ENCODE results near the gene PAK4.
"Not testable (repeated sequence)": the region's sequence is repeated elsewhere in the genome, so short reads cannot be mapped to it uniquely, and the experiment has no call there.

The PAK4 gene

DNA sequence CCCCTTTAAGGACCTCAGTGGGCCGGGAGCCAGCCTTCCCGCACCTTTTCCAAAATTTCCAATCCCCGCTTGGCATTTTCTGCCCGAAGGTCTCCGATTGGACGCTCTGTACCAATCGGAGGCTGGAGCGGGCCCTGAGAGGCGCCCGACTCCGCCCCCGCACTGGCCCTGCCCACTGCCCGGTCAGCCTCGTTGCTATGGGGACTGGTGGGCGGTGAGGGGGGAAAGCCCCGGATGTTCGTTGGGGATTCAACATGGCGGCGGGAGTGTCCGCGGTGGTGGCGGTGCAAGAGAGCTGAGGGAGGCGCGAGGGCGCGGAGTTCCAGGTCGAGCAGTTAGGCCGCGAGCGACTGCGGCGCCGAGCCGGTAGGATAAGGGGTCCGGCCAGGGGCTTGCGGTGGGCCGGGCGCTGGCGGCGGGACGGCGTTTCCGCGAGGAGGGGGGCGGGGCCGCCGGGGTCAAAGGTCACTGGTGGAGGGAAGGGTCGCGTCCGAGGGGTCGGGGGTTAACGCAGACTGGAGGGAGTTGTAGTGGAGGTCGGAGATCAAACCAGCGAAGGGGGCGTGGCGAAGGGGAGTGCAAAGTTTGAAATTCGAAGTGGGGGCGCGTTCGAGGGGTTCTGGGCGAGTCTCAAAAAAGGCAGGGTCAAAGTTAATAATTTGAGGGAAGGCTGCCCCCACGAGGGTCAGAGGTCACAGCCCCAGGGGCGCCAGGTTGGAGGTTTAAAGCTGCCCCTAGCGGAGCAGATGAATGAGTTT, at the start of gene PAK4:
PAK4 (plus strand) TSS at position 233 of the 758 bp plus-strand sequence. CDS start 43,768 bp downstream, outside the sequence.
- peak; percentile 100 for DNase-seq (ENCODE audit: low spot score)

DNA sequence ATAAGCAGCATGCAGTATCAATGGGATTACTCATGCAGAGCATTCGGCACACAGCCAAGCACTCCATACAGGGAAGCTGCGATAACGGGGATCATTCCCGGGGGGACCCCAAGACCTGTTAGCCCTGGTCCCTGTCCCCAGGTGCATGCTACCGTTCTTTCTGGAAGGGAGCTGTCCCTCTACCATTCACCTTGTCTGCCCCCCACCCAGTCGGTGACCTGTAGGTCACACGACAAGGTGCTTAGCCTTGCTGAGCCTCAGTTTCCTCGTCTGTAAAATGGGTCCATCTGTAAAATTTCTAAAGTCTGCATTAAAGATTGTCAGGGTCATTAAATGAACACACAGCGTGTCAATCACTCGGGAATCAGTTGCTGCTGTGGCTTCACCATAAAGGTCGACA, 48.3 kb upstream of the PAK4 start:
- DNase-seq (ENCODE audit: low spot score): no peak

DNA sequence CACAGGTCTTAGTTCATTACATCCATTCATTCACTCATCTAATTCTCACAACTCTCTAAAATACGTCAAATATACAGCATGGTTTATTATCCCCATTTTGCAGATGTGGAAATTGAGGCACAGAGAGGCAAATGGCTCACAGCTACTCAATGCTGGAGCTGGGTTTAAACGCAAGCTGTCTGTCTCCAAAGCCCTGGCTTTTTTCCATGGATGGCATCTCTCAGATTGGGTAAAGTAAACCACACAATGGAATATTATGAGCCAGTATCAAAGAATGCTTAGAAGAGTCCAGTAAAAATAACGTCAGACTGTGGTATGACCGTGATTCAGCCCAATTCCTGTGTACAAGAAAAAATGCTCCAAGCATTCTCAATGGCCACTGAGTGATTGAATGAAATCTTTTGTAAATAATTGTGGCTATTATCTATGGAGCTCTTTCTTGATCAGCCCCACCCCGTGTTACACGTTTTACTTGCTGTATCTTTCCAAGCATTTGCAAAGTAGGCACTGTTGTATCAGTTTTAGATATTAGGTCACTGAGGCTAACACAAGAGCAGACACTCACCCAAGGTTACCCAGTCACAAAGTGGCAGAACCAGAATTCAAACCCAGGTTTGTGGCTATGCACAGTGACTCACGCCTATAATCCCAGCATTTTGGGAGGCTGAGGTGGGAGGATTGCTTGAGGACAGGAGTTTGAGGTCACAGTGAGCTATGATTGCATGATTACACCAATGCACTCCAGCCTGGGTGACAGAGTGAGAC, 47.0 kb upstream of the PAK4 start:
- no peak for DNase-seq (ENCODE audit: low spot score)

DNA sequence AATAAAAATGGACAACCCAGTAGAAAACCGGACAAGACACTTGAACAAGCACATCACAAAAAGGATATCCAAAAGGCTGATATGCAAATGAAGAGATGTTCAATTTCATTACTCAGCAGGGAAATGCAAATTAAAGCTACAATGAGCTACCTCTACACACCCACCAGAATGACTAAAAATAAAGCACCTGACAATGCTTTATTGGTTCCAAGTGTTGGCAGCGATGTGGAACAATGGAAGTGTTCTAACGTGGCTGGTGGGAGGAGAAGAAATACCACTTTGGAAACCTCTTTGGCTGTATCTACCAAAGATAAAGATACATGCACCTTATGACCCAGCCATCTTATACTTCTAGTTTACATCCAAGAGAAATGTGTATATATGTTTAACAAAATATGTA, 45.2 kb upstream of the PAK4 start:
- DNase-seq (ENCODE audit: low spot score): no peak

DNA sequence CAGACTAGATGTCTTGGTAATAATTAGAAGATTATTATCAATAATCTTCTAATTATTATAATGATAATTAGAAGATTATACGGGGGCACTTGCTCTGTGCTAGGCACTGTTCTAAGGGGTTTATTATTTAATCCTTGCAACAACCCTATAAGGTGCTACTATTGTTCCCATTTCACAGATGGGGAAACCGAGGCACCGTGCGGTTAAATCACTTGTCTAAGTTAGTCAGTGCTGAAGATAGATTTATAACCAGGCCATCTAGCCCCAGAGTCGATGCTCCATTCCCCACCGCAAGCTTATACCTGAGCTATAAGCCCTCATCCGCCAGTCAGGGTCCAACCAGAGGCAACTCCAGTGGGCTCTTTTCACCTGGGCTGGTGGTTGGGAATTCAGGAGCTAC, 43.4 kb upstream of the PAK4 start:
- no peak for DNase-seq (ENCODE audit: low spot score)

DNA sequence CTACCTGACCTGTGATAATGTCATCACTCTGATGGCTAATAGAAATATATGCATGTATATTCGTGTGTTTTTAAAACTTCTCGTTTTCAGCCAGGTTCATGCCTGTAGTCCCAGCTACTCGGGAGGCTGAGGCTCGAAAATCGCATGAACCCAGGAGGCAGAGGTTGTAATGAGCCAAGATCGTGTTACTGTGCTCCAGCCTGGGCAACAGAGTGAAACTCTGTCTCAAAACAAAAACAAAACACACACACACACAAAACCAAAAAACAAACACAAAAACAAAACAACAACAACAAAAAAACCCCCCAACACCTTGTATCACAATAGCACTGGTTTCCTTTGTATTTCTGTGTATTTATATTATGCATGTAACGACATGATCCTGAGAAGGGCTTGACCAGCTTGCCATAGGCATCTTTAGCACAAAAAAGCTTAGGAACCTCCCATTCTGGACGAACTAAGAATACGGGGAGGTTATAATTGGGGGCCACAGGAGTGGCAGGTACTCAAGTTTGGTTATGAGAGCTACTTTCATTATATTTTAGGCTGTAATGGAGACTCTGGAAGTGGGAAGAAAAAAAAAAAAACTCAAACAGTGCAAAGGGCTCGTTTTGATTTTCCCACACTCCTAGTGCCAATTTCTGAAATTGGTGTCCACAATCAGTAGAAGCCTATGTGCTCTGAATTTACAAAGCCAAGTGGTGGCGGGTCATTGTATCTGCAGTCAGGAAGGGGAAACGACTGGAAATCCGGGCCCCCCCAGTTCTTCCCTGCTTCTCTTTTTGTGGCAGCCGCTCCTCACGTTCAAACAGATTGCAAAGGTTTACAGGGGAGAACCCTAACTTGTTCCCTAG, 42.6 kb upstream of the PAK4 start:
- DNase-seq (ENCODE audit: low spot score): no peak

DNA sequence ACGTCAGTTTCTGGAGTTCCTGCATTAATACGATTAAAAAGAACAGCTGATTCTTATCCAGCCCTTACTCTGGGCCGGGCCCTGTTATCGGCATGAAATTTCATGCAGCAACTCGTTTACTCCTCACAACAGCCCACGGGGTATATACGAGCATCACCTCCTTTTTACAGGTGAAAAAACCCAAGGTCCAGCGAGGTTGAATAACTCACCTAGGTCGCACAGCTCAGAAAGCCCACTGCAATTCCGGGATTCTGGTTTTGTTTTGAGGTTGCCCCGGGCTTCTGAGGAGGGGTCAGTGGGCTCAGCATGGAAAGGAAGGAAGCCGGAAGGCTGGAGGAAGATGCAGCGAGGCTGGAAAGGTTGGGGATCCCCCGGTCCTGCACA, 42.0 kb upstream of the PAK4 start:
- no peak for DNase-seq (ENCODE audit: low spot score)

DNA sequence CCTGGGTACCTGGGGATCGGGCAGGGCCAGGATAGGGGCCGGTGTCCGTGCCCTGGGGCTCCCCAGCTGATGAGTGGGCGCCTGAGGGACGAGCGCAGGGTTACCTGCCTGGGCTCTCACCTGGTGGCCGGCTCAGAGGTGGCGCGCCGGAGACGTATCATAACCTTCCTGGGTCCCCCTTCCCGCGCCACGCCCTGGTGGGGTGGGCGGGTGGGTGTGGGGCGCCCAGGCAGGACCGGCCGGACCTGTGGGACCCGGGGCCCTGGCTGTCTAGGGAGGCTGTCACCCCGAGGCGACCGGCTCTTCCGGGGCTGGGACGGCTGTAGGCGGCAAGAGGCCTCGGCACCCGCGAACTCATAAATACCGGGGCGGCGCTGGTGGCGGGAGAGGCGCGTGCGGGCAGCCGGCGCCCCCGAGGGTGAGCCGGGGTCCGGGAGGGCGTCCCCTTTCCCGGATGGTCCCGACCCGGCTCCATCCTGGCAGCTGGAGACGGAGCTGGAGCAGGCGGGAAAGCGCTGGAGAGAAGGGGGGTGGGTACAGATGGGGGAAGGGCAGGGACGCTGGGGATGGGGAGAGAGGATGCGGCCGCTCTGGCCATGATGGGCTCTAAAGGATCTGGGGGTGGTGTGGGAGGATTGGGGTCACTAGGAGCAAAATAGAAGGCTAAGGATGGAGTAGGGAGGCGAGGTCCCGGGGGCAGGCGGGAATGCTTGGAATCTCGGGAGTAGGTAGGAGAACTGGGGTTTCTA, 41.4 kb upstream of the PAK4 start, which contains the start of gene ACP7:
ACP7 (plus strand) TSS at position 386 of the 749 bp plus-strand sequence. CDS start 902 bp downstream, outside the sequence.
- DNase-seq (ENCODE audit: low spot score): no peak

DNA sequence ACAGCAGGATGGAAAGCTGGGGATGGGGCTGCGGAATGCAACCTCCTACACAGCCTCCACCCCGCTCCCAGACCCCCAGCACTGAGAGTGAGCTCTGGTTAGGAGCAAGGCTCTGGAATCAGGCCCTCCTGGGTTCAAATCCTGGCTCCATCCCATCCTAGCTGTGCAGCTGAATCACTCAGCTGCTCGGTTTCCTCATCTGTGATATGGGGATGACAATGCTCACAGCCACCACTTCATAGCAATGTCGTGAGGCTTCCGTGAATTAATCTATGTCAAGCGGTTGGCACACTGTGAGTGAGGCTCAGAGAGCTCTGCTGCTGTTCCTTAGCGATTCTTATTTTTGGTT, 40.9 kb upstream of the PAK4 start:
- no peak for DNase-seq (ENCODE audit: low spot score)

DNA sequence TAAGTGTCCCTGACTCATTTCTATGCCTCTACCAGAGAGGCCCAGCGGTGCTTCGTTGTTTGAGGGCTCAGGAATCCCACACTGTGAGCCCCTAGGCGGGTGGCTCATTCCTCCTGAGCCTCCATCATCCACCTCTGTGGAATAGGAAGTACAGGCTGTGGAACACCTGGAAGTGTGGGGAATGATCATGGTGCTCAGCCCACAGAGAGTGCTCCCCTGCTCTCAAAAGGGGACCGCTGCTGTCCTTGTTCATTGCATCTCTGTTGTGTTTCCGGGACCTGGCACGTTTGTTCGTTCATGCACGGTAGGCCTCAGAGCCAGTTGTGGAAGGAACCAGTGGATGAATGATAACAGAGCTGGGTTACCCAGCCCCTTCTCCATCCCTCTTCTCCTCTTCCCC, 40.2 kb upstream of the PAK4 start:
- DNase-seq (ENCODE audit: low spot score): no peak

DNA sequence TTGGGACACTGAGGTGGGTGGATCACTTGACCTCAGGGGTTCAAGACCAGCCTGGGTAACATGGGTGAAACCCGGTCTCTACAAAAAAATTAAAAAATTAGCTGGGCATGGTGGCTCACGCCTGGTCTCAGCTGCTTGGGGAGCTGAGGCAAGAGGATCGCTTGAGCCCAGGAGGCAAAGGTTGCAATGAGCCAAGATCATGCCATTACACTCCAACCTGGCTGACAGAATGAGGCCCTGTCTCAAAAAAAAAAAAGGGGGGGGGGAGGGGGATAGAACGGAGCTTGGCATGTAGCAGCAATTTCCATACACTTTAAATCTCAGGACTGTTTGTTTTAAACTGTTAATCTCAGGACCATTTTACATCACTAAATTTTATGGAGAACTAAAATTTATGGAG, 39.2 kb upstream of the PAK4 start:
- DNase-seq (ENCODE audit: low spot score): no peak

DNA sequence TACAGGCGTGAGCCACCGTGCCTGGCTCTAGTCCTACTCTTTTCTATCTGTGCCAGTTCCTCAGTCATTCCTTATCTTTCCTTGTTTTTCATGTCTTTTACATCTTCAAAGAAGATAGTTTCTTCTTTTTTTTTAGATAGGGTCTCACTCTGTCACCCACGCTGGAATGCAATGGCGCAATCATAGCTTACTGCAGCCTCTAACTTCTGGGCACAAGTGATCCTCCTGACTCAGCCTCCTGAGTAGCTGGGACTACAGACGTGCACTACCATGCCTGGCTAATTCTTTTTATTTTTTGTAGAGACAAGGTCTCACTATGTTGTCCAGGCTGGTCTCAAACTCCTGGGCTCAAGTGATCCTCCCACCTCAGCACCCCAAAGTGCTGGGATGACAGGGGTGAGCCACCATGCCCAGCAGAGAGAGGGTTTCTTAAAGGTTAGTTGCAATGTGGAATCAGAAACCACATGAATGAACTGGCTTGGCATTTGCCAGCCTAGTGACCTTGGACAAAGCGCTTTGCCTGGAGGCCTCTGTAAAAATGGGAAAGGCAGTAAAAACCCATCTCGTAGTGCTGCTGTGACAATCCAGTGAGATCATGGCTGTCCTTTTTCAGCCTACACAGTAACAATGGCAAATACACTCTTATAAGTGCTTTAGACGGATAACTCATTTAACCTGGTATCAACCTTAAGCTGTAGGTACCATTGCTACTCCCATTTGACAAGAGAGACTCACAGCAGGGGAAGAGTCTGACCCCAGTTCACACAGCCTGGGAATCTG, 37.5 kb upstream of the PAK4 start:
- no peak for DNase-seq (ENCODE audit: low spot score)

DNA sequence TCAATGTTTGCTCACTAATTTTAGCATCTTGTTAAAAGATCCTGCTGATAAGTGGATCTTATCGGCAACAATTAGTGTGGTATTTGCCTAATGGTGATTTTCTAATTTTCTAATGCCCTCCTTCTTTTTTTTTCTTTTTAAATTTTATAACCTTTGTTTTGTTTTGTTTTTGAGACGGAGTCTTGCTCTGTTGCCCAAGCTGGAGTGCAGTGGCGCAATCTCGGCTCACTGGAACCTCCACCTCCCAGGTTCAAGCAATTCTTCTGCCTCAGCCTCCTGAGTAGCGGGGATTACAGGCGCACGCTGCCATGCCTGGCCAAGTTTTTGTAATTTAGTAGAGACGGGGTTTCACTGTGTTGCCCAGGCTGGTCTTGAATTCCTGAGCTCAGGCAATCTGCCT, 35.6 kb upstream of the PAK4 start:
- not testable (repeated sequence) for DNase-seq (ENCODE audit: low spot score)

DNA sequence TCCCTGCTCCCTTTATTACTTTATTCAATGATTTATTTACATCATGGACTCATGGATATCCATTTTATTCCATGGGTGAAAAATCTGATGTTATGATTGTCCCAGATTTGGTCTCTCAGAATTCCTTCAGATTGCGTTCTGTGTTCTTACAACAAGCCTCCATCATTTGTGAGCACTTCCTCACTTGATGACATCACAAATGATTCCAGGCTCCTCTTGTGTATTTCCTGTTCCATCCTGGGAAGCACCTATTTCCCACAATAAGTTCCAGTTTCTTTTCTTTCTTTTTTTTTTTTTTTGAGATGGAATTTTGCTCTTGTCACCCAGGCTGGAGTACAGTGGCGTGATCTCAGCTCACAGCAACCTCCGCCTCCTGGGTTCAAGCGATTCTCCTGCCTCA, 34.7 kb upstream of the PAK4 start:
- no peak for DNase-seq (ENCODE audit: low spot score)

DNA sequence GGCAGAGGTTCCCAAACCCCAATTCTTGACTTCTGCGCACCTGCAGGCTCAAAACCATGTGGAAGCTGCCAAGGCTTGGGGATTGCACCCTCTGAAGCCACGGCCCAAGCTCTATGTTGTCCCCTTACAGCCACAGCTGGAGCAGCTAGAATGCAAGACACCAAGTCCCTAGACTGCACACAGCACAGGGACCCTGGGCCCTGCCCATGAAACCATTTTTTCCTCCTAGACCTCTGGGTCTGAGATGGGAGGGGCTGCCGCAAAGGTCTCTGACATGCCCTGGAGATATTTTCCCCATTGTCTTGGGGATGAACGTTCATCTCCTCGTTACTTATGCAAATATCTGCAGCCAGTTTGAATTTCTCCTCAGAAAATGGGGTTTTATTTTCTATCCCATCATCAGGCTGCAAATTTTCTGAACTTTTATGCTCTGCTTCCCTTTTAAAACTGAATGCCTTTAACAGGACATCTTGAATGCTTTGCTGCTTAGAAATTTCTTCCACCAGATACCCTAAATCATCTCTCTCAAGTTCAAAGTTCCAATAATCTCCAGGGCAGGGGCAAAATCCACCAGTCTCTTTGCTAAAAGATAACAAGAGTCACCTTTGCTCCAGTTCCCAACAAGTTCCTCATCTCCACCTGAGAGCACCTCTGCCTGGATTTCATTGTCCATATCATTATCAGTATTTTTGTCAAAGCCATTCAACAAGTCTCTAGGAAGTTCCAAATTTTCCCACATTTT, 29.6 kb upstream of the PAK4 start:
- not testable (repeated sequence) for DNase-seq (ENCODE audit: low spot score)

DNA sequence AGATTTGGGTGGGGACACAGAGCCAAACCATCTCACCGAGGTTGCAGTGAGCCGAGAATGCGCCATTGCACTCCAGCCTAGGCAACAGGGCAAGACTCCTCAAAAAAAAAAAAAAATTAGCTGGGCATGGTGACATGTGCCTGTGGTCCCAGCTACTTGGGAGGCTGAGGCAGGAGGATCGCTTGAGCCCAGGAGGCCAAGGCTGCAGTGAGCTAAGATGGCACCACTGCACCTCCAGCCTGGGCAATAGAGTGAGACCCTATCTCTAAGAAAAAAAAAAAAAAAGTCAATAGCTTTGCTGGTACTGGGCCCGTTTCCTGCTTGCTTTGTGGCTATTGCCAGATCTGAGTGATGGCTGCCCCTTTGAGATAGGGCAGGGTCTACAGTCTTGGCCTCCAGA, 28.3 kb upstream of the PAK4 start:
- no peak for DNase-seq (ENCODE audit: low spot score)

DNA sequence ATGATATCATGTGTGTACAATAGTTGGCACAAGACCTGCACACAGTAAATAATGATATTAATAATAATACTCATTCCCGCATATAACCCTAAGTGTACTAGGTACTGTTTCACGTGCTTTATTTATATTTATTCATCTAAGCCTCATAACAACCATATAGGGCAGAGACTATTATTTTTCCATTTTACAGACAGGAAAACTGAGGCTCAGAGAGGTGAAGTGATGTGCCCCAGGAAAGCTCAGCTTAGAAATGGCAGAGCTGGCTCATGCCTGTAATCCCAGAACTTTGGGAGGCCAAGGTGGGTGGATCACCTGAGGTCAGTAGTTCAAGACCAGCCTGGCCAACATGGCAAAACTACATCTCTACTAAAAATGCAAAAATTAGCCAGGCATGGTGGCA, 27.9 kb upstream of the PAK4 start:
- no peak for DNase-seq (ENCODE audit: low spot score)

DNA sequence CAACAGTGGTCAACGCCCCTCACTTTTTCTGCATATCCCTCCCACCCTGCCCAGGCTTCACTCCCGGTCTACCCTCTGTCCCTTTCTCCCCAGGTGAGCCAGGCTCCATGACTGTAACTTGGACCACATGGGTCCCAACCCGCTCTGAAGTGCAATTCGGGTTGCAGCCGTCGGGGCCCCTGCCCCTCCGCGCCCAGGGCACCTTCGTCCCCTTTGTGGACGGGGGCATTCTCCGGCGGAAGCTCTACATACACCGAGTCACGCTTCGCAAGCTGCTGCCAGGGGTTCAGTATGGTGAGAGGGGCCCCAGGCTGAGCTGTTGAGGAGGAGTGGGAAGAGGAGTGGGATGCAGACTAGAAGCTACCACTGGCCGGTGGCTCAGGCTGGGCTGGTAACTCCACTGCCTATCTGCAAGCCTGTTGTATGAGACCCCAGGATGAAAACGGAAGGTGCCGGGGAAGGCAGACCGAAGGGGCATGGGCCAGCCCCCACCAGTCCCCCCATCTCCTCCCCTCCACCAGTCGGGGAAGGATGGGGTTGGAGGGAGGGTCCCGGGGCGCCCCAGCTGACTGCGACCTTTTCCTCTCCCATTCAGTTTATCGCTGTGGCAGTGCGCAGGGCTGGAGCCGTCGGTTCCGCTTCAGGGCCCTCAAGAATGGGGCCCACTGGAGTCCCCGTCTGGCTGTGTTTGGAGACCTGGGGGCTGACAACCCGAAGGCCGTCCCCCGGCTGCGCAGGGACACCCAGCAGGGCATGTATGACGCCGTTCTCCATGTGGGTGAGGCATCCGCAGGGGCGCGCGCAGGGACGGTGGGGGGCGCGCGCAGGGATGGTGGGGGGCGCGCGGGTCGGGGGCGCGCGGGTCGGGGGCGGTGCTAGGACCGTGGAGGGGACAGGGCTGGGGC, 27.0 kb upstream of the PAK4 start:
- DNase-seq (ENCODE audit: low spot score): no peak

DNA sequence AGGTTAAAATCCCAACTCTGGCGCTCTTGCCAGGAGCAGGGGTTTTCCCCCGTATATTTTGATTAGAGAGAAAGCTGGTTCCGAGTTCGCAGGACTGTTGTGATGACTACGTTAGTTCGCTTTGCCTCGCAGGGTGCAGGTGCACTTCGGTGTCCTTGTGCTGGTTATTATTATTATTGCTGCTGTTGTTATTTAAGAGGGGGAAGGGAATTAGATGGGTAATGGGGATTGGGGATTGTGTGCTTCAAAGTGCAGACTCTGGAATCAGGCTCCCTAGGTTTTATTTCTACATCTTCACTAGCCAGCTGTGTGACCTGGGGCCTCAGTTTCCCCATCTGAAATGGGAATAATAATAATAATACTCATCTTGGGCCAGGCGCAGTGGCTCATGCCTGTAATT, 26.2 kb upstream of the PAK4 start:
- DNase-seq (ENCODE audit: low spot score): no peak

Measured in germinal center (tissue), 1 donor.